K562 (cell line): ENCODE results near the gene CACNA1C.

Source experiments
- BRCA1 ChIP-seq, 2 experiments: fragments of 450-650 bp in 1 of 2; sonication (generic) in 1 of 2; formaldehyde crosslinking in 1 of 2; IDR thresholded peaks; 2 replicates each; pipeline versions ENCODE4 v1.5.0 to v1.6.1; 2017 to 2020; ENCODE audit warnings: mild to moderate bottlenecking in 1 of 2, missing genetic modification reagents in 1 of 2
- CBX1 ChIP-seq: sonication (generic); IDR thresholded peaks from 2 replicates; pipeline ENCODE4 v1.6.1; 2016; ENCODE audit warnings: antibody characterized with exemption, low read depth, mild to moderate bottlenecking
- TBP ChIP-seq: optimal IDR thresholded peaks from 2 replicates; pipeline ENCODE3; 2011; ENCODE audit warnings: low read depth, low read length, improper control_type of control experiment
- TF ChIP-seq, protein P1 (sequence below): fragments of 450-650 bp; IDR thresholded peaks from 2 replicates; pipeline ENCODE4 v1.6.1; 2016; ENCODE audit warnings: low read depth, mild to moderate bottlenecking, moderate library complexity

DNA sequence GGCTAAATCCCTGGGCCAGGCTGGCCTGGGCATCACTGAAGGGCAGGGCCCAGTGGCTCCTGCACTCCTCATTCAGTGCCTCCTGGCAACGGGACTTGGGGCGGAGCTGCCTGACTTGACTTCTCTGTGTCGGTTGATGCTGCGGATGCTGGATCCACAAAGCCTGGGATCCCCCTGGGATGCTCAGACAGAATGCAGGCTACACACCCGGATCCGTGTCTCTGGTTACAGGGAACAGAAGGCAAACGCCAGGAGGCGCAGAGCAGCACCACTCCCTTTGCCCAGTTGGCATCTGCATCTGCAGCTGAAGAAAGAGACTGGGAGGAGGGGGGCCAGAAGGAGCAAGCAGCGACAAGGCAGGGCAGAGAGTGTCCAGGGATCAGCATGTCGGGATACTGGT lies 587.5 kb downstream of the CACNA1C start:
- TF ChIP-seq, protein P1, sequence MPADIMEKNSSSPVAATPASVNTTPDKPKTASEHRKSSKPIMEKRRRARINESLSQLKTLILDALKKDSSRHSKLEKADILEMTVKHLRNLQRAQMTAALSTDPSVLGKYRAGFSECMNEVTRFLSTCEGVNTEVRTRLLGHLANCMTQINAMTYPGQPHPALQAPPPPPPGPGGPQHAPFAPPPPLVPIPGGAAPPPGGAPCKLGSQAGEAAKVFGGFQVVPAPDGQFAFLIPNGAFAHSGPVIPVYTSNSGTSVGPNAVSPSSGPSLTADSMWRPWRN = no peak
- TF ChIP-seq CBX1 = no peak
- TF ChIP-seq BRCA1 (IDR thresholded peaks at IDR 0.05) = no peak
- no peak for TF ChIP-seq BRCA1 (CRISPR knock-in tag; IDR thresholded peaks at IDR 0.05)
- TF ChIP-seq TBP = no peak
